Measurements from ENCODE around the gene COX4I2.

GRCh38 chr20:31644701-31645100 lies 7.0 kb downstream of the COX4I2 start:
- TF ChIP-seq POLR2AphosphoS5 (IDR thresholded peaks at IDR 0.05; ENCODE audit: insufficient read depth, low read depth, low read length) (no peak), POLR2A (IDR thresholded peaks at IDR 0.05; ENCODE audit: low read depth, low read length) (no peak), CTCF (IDR thresholded peaks at IDR 0.05; ENCODE audit: extremely low read depth in 1 of 2, insufficient read depth in 1 of 2, low read depth in 1 of 2, low read length in 2 of 2) (no peak), EZH2 (IDR thresholded peaks at IDR 0.05; ENCODE audit: borderline replicate concordance, low read depth, low read length, severe bottlenecking) (no peak)
